ENCODE results near the gene NEXN.
A peak's percentile ranks its signal among the peaks of the same experiment; 100 is the strongest.

NEXN gene

GRCh38 chr1:77990629-77991204, 102.3 kb downstream of the NEXN start:
- H2AFZ ChIP-seq (ENCODE audit: low read depth, low read length): no peak overlapping the region
- peaks cover 16% of the 10 kb centered on the region for H4K20me1 ChIP-seq (ENCODE audit: insufficient read depth, low read length)
- H3K9me3 ChIP-seq (ENCODE audit: insufficient read depth, low read length): no peaks in the 10 kb centered on the region
- peaks cover 28% of the 10 kb centered on the region for H3K4me1 ChIP-seq (ENCODE audit: low read length)
- no peak overlapping the region for H3K9ac ChIP-seq (ENCODE audit: low read length)
- no peak overlapping the region for H3K27ac ChIP-seq (ENCODE audit: low read length)
- peak overlapping the region; percentile 20; the same call in 1 of the 2 replicates for H3K4me2 ChIP-seq (ENCODE audit: low read length)
- no peaks in the 10 kb centered on the region for H3K27me3 ChIP-seq (ENCODE audit: low read depth, low read length)
- no peaks in the 10 kb centered on the region for H3K36me3 ChIP-seq (replicated peaks; ENCODE audit: low read depth, low read length)
- TF ChIP-seq EZH2phosphoT487 (IDR thresholded peaks at IDR 0.05; ENCODE audit: low read depth) (no peak), CTCF (IDR thresholded peaks at IDR 0.05; ENCODE audit: low read depth, low read length) (no peak)
- H3K4me3 ChIP-seq (ENCODE audit: low read length): no peak overlapping the region
- peaks cover 30% of the 10 kb centered on the region for H3K79me2 ChIP-seq (ENCODE audit: low read length)

- Histone ChIP-seq H3K27ac (ENCODE audit: low read length) (no peak overlapping the region), H3K79me2 (ENCODE audit: low read length) (peaks cover 30% of the 10 kb centered on the region), H3K4me2 (ENCODE audit: low read length) (peak overlapping the region; percentile 20; the same call in 1 of the 2 replicates)
Measured at GRCh38 chr1:77991638-77992037, 103.2 kb downstream of the NEXN start.

More at GRCh38 chr1:77991638-77992037, 103.2 kb downstream of the NEXN start:
- peaks cover 15% of the 10 kb centered on the region for H4K20me1 ChIP-seq (ENCODE audit: insufficient read depth, low read length)
- TF ChIP-seq CTCF (IDR thresholded peaks at IDR 0.05; ENCODE audit: low read depth, low read length) (no peak), EZH2phosphoT487 (IDR thresholded peaks at IDR 0.05; ENCODE audit: low read depth) (no peak)
- no peak overlapping the region for H3K9ac ChIP-seq (ENCODE audit: low read length)
- H2AFZ ChIP-seq (ENCODE audit: low read depth, low read length): no peak overlapping the region
- H3K27me3 ChIP-seq (ENCODE audit: low read depth, low read length): no peaks in the 10 kb centered on the region
- peaks cover 28% of the 10 kb centered on the region for H3K4me1 ChIP-seq (ENCODE audit: low read length)
- H3K4me3 ChIP-seq (ENCODE audit: low read length): no peak overlapping the region
- H3K36me3 ChIP-seq (replicated peaks; ENCODE audit: low read depth, low read length): no peaks in the 10 kb centered on the region
- no peaks in the 10 kb centered on the region for H3K9me3 ChIP-seq (ENCODE audit: insufficient read depth, low read length)
